GM18907 (cell line): ENCODE data around the gene ZNF628.

Experiments
- ATAC-seq: cut with Tn5 transposase; IDR thresholded peaks from one replicate; pipeline ENCODE4 v1.9.1; 2021; ENCODE audit warnings: mild to moderate bottlenecking, moderate library complexity; ENCODE audit not compliant: unreplicated experiment

Gene ZNF628

DNA sequence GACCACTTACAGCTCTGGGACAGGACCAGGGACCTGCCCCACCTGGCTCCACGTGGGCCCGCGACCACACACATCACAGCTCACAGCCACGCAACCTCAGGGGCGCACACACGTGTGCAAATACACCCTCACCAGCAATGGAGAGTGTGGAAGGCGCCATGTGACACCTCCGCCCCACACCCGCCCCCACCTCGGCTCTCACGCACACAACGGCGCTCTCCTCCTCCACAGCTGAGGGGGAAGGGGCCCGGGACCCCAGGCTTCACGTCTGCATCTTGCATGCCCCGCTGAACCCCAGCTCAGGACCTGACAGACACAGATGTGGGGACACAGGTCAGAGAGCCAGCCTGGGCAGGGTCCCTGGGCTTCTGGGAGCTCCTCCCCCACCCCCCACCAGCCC is 26.9 kb upstream of the ZNF628 start:
- ATAC-seq: no peak

DNA sequence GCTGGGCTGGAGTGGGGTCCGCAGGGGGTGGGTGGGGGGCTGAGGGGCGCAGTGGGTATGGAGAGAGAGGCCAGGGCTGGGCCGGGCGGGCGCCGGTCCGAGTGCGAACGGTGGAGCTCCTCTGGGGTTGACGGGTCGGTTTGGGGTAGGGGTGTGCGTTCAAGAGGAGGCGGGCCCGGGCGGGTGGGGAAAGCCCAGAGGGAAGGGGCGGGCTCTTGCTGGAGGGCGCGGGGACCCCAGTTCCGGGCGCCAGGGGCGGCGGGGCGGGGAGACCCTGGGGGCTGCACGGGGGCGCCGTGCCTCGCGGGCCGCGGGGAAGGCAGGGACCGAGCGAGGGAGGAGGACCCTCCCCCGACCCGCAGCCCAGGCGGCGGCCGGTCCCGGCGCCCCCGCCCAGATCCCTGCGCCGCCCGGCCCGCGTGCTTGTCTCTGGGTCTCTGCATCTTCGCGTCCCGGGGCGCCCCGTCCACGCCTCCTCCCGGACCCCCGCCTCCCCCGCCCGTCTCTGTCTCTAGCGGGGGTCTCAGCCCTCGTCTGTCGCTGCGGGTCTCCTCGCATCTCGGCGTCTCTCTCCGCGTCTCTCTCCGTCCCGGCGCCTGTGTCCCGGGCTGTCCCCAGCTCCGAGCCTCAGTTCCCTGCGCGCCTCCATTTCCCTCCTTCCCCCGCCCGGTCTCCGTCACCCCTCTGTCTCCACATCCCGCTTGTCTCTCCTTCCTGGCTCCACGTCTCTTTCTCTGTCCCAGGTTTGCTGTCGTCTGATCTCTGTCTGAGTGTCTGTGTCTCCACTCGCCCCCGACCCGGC is 25.1 kb upstream of the ZNF628 start:
- no peak for ATAC-seq

DNA sequence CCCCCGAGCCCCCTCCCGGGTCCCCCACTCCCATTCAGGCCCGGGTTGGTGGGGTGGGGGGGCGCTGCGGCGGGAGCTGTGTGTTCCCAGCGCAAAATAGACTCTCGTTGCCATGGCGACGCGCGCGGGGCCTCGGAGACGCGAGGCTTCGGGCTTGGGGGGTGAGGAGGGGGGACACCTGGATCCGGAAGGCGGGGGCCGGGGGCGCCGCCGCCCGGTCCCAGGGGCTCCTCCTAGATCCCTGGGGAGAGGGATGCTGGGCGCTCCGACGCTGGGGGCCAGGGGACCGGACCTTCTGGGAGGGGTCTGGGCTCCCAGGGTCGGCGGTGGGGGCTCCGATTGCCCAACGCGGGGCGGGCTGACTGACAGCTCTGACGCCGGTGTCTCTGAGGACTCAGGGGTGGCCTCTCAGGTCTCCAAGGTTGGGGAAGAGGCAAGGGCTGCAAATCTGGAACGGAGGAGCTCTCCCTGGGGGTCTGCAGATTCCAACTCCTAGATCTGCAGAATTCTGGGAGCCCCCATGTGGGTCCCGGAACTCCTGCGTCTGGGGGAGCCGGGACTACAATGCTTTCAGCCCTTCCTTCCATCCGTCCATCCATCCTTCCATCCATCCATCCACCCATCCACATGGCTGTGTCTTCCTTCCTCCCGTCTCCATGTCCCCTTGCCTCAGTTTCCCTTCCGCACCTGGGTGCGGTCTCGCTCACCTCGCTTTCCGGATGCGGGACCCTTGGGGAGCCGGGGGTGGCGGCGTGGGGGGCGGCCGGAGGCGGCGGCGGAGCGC is 24.3 kb upstream of the ZNF628 start:
- ATAC-seq: no peak

DNA sequence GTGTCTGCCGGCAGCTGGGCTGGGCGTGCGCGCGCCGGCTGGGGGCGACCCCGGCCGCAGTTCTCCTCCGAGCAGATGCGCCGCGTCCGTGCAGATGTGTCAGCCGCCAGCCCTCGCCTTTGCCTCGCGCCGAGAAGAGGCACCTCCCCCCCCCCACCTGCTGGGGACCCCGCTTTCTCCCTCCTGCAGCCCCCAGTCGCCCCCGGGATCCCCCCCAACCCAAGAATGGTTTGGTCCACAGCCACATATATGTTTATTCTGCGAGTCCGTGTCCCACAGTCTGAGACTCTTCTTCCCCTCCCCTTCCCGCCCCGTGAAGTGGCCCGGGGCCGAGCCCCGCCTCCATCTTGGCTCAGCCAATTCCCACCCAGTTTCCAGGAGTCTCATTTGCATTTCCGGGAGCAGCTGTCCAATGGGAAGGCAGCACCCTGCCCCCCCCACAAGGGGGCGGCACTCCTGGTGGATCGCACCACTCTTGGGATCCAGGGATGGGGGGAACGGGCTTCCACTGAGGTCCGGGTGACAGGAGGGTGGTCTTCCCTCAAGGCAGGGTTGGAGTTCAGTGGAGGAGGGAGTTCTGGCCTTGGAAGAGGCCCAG is 23.6 kb upstream of the ZNF628 start:
- no peak for ATAC-seq

DNA sequence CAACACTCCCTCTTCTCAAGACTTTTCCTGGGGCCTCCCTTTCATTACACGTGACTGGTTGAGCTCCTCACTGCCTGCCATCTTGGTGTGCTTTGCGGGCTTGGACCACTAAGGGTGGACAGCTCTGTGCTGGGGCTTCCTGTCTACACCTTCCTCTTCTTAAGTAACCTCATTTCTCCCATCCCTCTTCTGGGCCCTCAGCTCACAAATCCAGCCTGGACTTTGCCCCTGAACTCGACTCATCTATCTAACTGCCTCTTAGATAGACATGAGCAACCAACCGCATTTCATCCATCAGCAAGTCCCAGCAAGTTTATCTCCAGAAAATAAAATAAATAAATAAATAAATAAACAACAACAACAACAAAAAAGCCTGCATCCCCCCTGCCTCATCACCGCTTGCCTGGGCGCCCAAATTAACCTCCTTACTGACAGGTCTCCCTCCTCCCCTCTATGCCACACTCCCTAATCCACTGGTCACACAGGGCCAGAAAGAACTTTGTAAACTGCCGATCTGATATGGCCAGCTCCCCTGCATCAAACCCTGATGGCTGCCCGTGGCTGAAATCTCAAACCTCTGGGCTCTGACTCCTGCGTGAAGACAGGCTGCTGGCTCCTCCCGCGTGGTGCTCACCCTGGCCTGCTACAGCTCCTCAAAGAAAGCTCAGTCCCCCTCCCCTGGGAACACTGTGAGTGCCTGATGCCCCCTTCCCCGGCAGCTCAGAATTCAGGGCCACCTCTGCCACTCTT is 22.7 kb upstream of the ZNF628 start:
- no peak for ATAC-seq

DNA sequence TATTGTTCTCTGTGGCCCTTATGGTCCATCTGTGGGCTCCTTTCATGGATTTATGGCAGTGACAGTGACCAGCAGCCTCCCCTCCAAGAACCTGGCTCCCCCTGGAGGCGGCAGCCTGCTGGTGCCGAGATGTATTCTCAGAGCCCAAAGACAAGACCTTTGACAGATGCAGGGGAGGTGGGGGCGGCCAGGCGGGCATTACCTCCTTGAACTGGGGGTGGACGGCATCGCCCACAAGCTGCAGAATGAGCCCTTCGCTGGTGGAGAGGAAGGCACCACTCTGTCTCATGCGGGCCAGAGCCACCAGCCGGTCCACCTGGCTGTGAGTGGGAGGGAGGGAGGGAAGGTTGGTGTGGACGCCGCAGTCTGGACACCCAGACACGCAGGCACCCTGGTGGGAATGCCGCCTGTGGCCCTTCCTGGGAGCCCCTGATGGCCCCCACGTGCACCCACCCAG is 21.6 kb upstream of the ZNF628 start:
- no peak for ATAC-seq

DNA sequence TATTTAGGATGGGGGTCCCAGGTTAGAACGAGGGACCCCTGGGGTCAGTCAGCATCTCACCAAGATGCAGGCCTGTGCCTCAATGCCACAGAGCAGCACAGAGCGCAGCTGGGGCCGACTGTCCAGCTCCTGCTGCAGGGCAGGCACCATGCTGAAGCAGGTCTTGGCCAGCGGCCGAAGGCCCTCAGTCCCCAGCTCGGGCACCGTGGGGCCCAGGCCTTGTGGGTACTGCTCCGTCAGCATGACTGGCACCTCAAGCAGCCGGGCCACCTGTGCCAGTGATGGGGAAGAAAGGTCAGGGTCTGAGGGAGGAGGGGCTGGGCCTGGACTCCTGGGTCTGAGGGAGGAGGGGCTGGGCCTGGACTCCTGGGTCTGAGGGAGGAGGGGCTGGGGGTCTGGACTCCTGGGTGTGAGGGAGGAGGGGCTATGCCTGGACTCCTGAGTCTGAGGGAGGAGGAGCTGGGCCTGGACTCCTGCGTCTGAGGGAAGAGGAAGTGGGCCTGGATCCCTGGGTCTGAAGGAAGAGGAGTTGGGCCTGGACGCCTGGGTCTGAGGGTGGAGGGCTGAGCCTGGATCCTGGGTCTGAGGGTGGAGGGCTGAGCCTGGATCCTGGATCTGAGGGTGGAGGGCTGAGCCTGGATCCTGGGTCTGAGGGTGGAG is 20.7 kb upstream of the ZNF628 start:
- no peak for ATAC-seq

DNA sequence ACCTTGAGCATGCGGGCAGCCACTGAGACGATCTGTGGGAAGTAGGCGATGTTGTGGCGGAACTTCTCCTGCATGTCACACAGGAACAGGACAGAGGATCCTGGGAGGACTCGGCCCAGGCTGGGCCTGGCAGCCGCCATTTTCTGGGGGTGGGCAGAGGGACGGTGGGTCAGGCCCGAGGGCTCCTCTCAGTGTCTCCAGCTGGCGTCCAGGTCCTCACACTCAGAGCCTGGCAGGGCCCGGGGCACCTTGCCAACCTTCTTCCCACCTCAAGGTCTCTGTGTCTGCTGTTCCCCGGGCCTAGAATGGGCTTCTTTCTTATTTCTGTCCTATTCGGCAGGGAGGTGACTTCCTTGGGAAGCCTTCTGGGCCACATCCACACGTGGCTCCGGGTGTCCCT is 20.1 kb upstream of the ZNF628 start:
- no peak for ATAC-seq

DNA sequence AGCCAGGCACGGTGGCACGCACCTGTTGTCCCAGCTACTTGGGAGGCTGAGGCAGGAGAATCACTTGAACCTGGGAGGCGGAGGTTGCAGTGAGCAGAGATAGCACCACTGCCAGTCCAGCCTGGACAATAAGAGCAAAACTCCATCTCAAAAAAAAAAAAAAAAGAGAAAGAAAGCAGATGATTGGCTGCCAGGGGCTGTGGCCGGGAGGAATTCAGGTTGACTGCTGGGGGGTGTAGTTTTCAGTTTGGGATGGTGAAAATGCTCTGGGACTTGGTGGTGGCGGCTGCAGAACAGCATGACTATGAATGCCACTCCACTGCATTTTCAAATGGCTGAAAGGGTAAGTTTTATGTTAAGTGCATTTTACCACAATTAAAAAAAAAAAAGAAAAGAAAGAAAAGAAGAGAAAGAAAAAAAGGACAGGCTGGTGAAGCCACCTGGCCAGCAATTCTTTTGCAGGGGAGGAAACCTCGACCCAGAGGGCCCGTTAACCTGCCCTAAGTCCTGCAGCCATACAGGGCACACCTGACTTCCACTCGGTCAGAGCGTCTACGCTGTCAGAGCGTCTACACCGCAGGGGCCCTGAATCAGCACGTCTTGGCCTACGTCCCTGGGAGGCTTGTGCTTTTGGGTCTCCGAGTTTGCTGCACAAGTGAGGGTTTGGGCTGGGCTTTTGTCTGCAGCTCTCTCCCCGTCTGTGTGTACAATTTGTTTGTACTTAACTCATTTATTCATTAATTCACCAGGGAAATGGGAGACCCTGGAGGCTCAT is 18.5 kb upstream of the ZNF628 start:
- ATAC-seq: no peak

DNA sequence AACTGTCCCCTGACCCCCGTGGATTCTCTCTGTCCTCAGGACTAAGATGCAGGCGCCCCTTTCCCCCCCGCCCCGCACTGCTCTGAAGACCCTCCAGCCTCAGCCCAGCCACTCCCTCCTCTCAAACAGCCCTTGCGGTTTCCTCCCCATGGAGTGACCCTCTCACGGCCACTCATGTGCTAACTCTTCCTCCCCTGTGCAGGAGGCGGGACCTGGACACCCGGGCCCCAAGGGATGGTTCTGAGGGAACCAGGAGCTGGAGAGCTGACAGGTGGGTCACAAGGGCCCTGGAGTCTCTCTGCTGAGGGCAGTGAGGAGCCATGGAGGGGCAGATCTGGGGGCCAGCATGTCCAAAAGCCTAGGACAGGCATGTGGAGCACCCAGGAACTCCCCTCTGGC is 16.9 kb upstream of the ZNF628 start:
- ATAC-seq: no peak

DNA sequence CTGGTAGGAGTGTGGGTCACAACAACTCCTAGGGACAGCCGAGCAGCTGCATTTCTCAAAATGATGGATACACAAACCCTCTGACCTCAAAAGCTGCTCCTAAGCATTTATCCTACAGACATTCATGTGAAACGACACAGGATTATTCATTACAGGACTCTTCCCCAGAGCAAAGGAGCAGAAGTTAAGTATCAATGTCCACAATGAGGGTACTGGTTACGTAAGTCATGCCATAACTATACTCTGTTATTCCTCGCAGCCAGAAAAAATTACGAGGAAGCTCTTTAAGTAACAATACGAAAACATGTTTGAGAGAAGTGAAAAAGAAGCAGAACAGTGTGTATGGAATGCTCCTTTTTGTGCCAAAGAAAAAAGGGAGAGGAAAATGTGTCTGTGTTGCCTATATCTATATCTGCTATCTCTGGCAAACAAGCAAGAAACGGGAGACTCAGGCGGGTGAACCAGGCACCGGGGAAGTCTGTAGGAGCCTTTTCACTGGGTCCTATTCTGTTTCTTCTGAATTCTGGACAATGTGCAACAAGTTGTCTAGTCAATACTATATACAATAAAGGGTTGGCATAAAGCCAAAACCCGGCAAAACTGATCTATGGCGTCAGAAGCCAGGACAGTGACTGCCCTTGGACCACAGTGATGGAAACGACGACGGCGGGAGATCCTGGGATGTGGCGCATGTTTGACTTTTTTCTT is 16.3 kb upstream of the ZNF628 start:
- no peak for ATAC-seq

DNA sequence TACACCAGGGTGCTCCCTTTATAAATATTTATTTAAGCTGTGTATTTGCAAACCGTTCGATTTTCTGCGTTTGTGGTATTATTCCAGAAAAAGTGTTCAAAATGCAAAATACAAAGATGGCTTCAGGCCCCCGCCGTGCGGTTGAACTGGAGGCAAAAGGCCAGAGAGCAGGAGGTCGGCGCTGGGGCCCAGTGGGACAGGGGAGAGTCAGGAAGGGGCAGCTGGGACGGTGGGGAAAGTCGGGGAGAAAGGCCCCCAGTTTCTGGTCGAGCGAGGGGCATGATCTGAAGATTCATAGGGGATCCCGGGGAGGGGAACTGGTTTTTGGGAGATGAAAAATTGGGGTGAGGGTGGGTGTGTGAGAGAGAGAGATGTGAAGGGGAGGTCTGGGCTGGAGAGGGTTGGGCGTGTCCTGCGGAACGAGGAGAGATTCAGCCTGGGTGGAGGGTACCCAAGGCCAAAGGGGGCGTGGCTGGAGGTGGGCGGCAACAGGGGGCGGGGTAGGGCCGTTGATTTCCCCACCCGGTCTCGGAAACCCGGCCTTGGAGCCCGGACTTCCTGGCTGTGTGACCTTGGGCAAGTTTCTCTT is 15.7 kb upstream of the ZNF628 start:
- no peak for ATAC-seq

DNA sequence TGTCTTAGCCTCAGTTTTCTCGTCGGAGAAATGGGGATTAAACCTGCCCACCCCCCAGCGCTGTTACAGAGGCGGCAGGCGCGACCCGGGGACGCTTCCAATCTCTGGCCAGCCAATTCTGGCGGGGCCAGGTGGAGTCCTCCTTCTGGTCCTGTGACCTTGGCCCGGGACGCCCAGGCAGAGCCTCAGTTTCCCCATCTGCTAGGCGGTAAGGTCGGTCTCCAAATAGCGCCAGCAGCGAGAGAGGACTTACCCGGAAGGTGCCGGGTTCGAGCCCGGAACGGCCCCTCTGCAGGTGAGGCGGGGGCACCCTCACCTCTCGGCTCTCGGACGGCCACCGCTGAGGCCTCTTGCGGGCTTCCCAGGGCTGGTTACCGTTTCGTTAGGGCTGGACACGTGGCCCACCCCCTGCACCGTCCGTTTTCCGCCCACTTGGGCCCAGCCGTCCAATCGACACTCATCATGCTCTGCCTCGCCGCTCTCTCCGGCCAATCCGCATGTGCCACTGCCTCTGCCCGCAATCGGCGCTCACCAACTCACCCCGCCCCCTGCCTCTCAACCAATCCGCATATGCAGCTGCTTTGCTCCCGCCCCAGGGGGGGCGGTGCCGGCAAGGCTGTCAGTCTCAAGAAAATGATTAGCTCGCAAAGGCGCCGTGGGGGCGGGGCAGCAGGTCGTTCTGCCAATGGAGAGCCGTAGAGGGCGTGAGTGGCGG is 15.0 kb upstream of the ZNF628 start, which contains the start of gene ISOC2:
Gene ISOC2, minus strand, starts transcription at position 384 of the 715 bp plus-strand sequence. CDS start 5,156 bp downstream, outside the sequence.
- peak; percentile 90 for ATAC-seq

DNA sequence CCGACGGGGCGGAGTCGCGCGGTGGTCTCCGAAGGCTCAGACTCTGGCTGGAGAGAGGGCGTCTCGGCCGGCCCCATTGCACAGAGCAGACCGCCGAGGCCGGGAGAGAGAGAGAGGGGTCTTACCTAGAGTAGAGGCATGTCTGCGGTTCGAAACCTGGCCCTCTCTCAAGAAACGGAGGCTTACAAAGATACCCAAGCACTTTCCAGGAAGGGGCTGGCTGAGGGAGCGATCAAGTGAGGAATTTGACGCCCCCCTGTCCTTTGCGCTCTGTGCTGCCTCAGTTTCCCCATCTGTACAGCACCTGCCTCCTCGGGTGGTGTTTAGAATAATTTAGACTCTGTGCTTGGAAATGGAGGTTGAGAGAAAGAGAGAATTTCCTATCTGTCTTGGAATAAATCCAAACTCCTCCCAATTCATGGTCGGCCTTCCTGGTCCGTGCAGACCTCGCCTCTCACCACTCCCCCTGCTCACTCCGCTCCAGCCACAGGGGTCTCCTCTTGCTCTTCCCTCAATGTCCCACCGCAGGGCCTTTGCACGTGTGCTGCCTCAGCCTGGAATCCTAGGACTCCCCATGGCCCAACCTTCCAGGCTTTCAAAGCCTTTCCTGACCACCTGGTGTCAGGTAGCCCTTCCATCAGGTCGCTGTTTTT is 14.3 kb upstream of the ZNF628 start:
- no peak for ATAC-seq

DNA sequence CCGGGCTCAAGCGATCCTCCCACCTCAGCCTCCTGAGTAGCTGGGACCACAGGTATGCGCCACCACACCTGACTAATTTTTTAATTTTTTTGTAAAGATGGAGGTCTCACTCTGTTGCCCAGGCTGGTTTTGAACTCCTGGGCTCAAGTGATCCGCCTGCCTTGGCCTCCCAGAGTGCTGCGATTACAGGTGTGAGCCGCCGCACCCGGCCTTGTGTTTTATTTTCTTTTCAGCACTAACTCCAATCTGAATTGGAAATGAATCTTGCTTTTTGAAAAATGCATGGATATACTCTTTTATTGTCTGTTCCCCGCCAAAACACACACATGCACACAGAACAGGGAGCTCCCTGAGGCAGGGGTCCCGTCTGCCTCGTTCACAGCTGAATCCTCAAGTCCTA is 13.7 kb upstream of the ZNF628 start:
- no peak for ATAC-seq

DNA sequence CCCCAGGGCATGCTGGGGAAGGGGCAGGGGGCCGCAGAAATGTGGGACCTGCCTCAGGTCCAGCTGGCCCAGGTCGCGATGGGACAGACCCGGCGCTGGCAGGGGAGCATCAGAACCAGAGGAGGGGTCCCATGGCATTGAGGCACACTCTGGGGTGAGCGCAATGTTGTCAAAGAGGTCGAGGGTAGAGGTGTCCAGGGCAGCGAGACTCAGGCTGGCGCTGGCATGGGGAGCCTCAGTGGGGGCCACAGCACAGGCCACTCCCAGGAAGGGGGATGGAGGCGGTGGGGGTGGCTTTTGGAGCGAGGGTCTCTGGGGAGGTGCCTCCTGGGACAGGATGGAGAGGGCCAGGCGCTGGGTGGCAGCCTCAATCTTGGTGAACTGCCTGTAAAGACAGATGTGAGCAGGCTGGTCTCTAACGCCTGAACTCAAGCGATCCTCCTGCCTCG is 12.8 kb upstream of the ZNF628 start:
- no peak for ATAC-seq

DNA sequence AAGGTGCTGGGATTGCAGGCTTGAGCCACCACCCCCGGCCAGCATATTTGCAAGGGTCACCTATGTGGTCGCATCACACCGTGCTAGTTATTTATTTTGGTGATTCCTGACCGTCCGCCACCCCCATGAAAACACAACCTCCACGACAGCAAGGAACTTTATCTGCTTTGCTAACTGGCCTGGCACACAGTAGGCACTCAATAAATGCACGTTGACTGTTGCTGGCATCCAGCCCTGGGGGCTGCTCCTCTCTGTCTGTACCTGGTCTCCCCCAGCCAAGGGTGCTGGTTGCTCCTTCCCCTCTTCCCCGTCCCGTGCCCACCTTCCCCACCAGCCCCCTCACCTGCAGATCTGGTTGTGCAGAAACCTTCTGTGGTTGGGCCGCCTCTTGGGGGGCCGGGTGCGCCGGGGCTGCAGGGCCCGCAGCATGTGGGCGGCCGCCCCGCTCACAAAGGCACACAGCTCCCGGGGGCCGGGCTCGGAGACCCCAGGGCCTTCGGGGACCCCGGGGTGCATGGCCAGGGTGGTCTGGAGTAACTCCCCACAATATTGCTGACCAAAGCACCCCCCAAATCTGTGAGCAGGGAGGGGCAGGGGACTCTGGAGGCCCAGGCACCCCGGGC is 12.3 kb upstream of the ZNF628 start:
- no peak for ATAC-seq
